ENCODE measurements around the gene PIGW. TPM values are rescaled to one million over a fixed set of nuclear protein-coding genes. Genes with fewer than 3 reads are reported as not detected.

The PIGW gene
- polyA plus RNA-seq, 2 of the 4 experiments (the other 2 are of a cell fraction), result 30.0 to 32.3 TPM

DNA sequence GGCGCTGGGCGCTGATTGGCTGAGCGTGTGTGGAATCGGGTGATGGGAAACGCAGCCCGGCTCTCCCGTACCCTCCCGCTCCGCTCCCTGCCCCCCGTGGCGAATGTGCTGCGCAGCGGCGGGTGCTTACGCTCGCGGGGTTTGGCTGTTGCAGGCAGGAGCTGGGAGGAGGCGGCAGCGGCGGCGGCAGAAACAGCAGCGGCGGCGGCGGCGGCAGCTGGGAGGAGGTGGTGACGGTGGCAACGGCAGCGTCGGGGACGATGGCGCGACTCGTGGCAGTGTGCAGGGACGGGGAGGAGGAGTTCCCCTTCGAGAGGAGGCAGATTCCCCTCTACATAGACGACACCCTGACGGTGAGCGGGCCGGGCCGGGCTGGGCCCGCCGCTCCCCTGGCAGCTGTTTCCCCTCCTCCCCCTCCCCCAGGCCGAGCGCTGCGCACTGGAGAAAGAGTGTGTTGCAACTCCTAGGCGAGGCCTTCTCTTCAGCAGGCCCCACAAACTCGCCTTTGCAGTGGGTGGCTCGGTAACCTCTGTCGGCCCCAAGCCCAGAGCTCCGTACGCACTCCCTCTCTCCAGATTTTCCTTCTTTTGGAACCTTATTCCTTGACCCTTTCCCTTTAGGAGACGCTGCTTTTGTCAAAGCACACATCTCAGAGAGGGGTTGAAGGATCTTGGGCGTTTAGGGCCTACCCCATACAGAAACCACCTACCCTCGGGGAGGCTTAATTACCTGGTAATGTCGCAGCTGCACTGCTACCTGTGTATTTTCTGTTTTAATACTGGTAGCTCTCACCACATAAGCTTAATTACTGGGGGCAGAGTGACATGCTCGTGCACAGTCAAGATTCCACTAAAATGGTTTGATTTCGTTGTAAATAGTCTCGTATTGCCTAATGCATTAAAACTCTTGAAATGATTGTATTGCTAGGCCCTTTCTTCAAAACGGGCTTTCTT is 11.0 kb downstream of the PIGW start (continued):
- TF ChIP-seq CBX2 (IDR thresholded peaks at IDR 0.05; ENCODE audit: borderline replicate concordance, low read depth), result no peak
- peak; percentile 89; the same call in 1 of the 2 replicates for TF ChIP-seq MAZ (IDR thresholded peaks at IDR 0.05; ENCODE audit: borderline replicate concordance, low read depth, low read length)
- TF ChIP-seq, protein P1, sequence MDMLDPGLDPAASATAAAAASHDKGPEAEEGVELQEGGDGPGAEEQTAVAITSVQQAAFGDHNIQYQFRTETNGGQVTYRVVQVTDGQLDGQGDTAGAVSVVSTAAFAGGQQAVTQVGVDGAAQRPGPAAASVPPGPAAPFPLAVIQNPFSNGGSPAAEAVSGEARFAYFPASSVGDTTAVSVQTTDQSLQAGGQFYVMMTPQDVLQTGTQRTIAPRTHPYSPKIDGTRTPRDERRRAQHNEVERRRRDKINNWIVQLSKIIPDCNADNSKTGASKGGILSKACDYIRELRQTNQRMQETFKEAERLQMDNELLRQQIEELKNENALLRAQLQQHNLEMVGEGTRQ (IDR thresholded peaks at IDR 0.05), result no peak
- TF ChIP-seq FOSL2 (IDR thresholded peaks at IDR 0.05), result no peak
- TF ChIP-seq FOSL2 (CRISPR knock-in tag; IDR thresholded peaks at IDR 0.05), result 0 out of 2 replicates have a peak, but pooled peaks have one; percentile 1
- TF ChIP-seq CBX8 (IDR thresholded peaks at IDR 0.05), result no peak
- TF ChIP-seq, protein P2, sequence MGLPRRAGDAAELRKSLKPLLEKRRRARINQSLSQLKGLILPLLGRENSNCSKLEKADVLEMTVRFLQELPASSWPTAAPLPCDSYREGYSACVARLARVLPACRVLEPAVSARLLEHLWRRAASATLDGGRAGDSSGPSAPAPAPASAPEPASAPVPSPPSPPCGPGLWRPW (IDR thresholded peaks at IDR 0.05), result no peak
- TF ChIP-seq, protein P3, sequence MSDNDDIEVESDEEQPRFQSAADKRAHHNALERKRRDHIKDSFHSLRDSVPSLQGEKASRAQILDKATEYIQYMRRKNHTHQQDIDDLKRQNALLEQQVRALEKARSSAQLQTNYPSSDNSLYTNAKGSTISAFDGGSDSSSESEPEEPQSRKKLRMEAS (IDR thresholded peaks at IDR 0.05), result peak; percentile 84
- TF ChIP-seq EHF (CRISPR knock-in tag; IDR thresholded peaks at IDR 0.05), result no peak
- no peak for TF ChIP-seq ZFP36 (IDR thresholded peaks at IDR 0.05; ENCODE audit: borderline replicate concordance, partially characterized antibody)
- TF ChIP-seq PHF8 (IDR thresholded peaks at IDR 0.05; ENCODE audit: borderline replicate concordance, low read depth), result peak; percentile 71; the same call in 1 of the 2 replicates
- TF ChIP-seq, protein P4, sequence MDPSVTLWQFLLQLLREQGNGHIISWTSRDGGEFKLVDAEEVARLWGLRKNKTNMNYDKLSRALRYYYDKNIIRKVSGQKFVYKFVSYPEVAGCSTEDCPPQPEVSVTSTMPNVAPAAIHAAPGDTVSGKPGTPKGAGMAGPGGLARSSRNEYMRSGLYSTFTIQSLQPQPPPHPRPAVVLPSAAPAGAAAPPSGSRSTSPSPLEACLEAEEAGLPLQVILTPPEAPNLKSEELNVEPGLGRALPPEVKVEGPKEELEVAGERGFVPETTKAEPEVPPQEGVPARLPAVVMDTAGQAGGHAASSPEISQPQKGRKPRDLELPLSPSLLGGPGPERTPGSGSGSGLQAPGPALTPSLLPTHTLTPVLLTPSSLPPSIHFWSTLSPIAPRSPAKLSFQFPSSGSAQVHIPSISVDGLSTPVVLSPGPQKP (IDR thresholded peaks at IDR 0.05; ENCODE audit: low read depth, low read length), result no peak
- peak; percentile 13; the same call in 1 of the 2 replicates for TF ChIP-seq RFX5 (IDR thresholded peaks at IDR 0.05)
- no peak for TF ChIP-seq TP53 (CRISPR knock-in tag; IDR thresholded peaks at IDR 0.05)
- TF ChIP-seq RNF2 (IDR thresholded peaks at IDR 0.05; ENCODE audit: borderline replicate concordance, low read depth), result no peak
- TF ChIP-seq TFCP2L1 (CRISPR knock-in tag; IDR thresholded peaks at IDR 0.05), result peak; percentile 76; the same call in 1 of the 2 replicates
- peak; percentile 88 to 94 for TF ChIP-seq CEBPB (IDR thresholded peaks at IDR 0.05)
- TF ChIP-seq MYC (IDR thresholded peaks at IDR 0.05; ENCODE audit: borderline replicate concordance, low read length), result peak; percentile 17; the same call in 1 of the 2 replicates
- TF ChIP-seq, protein P5, sequence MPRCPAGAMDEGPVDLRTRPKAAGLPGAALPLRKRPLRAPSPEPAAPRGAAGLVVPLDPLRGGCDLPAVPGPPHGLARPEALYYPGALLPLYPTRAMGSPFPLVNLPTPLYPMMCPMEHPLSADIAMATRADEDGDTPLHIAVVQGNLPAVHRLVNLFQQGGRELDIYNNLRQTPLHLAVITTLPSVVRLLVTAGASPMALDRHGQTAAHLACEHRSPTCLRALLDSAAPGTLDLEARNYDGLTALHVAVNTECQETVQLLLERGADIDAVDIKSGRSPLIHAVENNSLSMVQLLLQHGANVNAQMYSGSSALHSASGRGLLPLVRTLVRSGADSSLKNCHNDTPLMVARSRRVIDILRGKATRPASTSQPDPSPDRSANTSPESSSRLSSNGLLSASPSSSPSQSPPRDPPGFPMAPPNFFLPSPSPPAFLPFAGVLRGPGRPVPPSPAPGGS (IDR thresholded peaks at IDR 0.05), result 0 out of 3 replicates have a peak, but pooled peaks have one; percentile 1
- no peak for TF ChIP-seq POLR2AphosphoS2 (conservative IDR thresholded peaks at IDR 0.05; ENCODE audit: low read length)
- no peak for TF ChIP-seq NR3C1 (IDR thresholded peaks at IDR 0.05)
- TF ChIP-seq, protein P6, sequence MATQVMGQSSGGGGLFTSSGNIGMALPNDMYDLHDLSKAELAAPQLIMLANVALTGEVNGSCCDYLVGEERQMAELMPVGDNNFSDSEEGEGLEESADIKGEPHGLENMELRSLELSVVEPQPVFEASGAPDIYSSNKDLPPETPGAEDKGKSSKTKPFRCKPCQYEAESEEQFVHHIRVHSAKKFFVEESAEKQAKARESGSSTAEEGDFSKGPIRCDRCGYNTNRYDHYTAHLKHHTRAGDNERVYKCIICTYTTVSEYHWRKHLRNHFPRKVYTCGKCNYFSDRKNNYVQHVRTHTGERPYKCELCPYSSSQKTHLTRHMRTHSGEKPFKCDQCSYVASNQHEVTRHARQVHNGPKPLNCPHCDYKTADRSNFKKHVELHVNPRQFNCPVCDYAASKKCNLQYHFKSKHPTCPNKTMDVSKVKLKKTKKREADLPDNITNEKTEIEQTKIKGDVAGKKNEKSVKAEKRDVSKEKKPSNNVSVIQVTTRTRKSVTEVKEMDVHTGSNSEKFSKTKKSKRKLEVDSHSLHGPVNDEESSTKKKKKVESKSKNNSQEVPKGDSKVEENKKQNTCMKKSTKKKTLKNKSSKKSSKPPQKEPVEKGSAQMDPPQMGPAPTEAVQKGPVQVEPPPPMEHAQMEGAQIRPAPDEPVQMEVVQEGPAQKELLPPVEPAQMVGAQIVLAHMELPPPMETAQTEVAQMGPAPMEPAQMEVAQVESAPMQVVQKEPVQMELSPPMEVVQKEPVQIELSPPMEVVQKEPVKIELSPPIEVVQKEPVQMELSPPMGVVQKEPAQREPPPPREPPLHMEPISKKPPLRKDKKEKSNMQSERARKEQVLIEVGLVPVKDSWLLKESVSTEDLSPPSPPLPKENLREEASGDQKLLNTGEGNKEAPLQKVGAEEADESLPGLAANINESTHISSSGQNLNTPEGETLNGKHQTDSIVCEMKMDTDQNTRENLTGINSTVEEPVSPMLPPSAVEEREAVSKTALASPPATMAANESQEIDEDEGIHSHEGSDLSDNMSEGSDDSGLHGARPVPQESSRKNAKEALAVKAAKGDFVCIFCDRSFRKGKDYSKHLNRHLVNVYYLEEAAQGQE (IDR thresholded peaks at IDR 0.05), result peak; percentile 73; the same call in 1 of the 2 replicates
- TF ChIP-seq EP300 (IDR thresholded peaks at IDR 0.05), result no peak
- TF ChIP-seq SREBF2 (IDR thresholded peaks at IDR 0.05), result no peak
- no peak for TF ChIP-seq HOXB13 (CRISPR knock-in tag; IDR thresholded peaks at IDR 0.05; ENCODE audit: low read depth)
- no peak for TF ChIP-seq ZC3H11A (IDR thresholded peaks at IDR 0.05)
- TF ChIP-seq GATA3 (IDR thresholded peaks at IDR 0.05; ENCODE audit: borderline replicate concordance), result peak; percentile 75
- peak; percentile 64; the same call in 1 of the 2 replicates for TF ChIP-seq FOSB (CRISPR knock-in tag; IDR thresholded peaks at IDR 0.05)
- TF ChIP-seq CHD4 (IDR thresholded peaks at IDR 0.05; ENCODE audit: borderline replicate concordance), result no peak
- TF ChIP-seq POLR2A (IDR thresholded peaks at IDR 0.05; ENCODE audit: low read length), result peak; percentile 44
- TF ChIP-seq, protein P7, sequence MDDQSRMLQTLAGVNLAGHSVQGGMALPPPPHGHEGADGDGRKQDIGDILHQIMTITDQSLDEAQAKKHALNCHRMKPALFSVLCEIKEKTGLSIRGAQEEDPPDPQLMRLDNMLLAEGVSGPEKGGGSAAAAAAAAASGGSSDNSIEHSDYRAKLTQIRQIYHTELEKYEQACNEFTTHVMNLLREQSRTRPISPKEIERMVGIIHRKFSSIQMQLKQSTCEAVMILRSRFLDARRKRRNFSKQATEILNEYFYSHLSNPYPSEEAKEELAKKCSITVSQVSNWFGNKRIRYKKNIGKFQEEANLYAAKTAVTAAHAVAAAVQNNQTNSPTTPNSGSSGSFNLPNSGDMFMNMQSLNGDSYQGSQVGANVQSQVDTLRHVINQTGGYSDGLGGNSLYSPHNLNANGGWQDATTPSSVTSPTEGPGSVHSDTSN (IDR thresholded peaks at IDR 0.05), result no peak; the same call in 1 of the 2 replicates
- TF ChIP-seq, protein P8, sequence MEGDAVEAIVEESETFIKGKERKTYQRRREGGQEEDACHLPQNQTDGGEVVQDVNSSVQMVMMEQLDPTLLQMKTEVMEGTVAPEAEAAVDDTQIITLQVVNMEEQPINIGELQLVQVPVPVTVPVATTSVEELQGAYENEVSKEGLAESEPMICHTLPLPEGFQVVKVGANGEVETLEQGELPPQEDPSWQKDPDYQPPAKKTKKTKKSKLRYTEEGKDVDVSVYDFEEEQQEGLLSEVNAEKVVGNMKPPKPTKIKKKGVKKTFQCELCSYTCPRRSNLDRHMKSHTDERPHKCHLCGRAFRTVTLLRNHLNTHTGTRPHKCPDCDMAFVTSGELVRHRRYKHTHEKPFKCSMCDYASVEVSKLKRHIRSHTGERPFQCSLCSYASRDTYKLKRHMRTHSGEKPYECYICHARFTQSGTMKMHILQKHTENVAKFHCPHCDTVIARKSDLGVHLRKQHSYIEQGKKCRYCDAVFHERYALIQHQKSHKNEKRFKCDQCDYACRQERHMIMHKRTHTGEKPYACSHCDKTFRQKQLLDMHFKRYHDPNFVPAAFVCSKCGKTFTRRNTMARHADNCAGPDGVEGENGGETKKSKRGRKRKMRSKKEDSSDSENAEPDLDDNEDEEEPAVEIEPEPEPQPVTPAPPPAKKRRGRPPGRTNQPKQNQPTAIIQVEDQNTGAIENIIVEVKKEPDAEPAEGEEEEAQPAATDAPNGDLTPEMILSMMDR (IDR thresholded peaks at IDR 0.05), result no peak

Measured in A549 (cell line).